Measurements from ENCODE around the gene TMX1.

Gene TMX1

DNA sequence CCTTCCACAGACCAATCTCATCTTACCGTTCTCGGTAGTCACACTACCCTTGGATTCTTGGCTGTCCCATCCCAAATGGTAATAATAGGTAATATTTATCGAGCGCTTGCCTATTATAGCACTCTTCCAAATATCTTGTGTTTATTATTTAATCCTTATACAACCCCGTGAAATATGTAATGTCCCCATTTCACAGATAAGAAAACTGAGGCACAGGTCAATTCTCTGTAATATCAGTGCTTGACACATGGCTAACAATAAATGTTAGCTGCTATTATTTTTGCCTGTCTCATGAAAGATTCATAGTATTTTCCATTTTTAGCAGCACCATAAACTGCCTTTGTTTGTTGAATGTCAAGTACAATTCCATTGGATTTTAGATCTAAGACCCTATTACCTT is 4.5 kb downstream of the TMX1 start:
- no peak for DNase-seq

DNA sequence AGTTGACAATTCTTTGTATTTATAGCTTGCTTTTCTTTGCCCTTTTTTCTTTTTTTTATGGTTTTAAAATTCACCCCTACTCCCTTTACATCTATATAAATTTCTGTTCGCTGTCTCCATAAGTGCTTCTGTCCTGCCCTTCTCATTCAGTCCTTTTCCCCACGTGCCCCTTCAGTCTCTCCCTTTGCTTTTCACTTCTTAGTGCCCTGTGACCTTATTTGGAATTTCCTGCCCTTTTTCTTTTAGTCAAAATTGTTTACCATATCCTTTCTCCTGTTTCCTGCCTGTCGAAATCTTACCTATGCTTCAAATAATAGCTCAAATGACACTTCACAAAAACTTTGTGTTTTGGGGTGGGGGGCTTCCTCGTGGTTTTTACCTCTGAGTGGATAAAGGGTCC is 6.0 kb downstream of the TMX1 start:
- no peak for DNase-seq

DNA sequence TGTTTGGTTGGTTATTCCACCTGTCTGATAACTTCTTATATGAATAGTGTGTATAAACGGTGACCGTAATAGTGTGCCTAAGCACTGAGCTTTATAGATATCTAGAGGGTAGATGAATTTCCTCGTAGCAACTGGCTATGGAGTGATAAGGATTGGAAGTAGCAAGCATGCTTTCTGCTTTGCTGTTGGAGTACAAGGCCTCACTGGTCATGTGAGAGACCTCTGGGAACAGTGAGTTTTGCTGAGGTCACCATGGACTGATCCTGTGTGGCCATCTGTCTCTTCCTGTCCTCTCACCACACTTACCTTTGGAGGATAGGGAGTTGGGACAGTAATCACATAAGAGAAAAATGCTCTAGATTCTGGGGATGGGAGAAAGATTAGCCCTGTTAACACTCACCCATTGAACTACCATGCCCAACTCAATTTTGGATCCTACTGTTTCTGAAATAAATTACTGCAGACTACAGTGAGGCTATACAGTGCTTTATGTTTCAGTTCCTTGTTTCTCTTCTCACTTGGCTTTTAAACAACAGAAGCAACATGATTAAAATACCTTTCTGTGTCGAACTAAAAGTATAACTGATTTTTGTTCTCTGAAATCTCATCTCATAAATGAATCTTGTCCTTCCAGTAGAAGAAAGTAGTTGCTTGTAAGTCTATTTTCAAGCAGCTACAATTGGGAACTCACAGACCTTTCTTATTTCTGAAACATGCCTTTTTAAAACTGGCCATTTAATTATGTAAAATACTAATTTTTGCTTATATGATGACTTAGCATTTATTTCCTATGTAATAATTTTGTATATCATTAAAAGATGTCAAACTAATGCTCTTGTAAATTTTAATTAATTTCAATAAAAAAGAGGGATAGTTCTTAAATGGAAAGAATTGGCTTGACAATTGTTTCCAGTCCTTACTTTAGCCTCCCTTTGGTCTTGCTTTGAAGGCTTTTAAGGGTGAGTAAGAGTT is 8.3 kb downstream of the TMX1 start:
- DNase-seq, result no peak

- DNase-seq, result no peak
These were observed 11.4 kb downstream of the TMX1 start for GRCh38 chr14:51251486-51251885.

DNA sequence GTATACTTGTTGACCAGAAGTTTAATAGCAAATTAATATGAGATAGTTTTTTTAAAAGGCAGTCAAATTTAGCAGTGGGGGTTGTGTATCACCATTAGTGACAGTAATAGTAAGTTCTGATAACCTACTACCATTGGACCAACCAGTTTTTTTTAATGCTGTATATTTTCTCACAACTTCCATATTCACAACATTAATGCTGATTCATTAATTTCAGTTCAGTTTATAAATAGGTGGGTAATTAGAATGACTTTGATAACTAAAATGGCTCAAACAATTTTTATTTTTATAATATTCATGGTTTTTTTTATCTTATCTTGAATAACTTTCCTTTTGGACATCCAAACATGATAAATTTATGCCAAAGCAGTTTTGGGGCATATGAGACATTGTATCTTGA is 13.8 kb downstream of the TMX1 start:
- DNase-seq, result no peak

GRCh38 chr14:51258280-51258679 is 18.2 kb downstream of the TMX1 start:
- DNase-seq, result no peak

GRCh38 chr14:51258788-51259187 is 18.7 kb downstream of the TMX1 start:
- DNase-seq, result no peak

DNA sequence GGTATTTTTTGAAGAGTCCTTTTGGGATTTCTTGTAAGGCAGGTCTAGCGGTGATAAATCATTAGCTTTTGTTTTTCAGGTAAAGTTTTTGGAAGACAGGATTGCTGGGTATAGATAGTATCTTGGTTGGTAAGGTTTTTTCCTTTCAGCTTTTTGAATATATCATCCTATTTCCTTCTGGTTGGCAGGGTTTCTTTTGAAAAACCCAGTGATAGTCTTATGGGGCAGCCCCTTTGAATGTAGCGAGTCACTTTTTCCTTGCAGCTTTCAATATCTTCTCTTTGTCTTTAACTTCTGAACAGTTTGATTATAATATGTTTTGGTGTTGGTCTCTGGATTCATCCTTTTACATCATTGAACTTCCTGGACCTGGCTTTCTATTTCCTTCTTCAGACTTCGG is 20.2 kb downstream of the TMX1 start:
- no peak for DNase-seq

DNA sequence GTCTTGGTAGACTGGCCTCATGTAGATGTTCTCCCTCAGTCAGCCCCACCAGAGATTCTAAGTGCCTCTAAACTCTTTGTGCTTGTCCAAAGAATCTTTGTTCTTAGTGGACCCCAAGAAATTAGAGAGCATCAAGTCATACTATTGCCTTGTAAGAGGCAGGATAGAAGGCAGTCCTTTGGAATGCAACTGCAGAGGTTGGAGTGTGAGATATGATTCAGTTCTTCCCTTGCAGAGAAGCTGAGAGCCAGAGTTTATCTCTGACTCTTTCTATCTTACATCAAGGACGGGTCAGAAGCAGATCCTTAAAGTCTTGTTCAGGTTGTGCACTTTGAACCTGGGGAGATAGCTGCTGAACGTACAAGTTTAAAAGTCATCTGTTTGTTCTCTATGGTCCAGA is 21.1 kb downstream of the TMX1 start:
- DNase-seq, result no peak

GRCh38 chr14:51262868-51263267 is 22.8 kb downstream of the TMX1 start:
- DNase-seq, result no peak

DNA sequence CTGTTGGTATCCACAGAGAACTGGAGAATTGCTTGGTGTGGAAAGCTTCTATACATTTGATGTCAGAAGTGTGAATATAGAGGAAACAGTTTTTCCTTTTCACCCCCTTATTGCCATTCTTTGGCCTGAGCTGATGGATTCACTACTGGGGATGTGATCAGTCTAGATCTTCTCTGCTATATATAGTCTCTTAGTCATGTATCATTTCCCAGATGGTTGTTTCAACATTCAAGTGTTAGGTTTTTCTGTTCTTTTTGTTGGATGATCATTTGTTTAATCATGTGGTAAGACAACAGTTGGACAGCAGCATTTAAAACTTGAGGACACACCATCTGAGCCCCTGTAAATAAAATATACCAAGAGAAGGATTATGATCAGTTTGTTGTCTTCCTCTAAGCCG is 29.6 kb downstream of the TMX1 start:
- no peak for DNase-seq

- DNase-seq, result no peak
These were observed 36.6 kb downstream of the TMX1 start for GRCh38 chr14:51276605-51277004.

- no peak for DNase-seq
These were observed 37.8 kb downstream of the TMX1 start for GRCh38 chr14:51277753-51278415.

- DNase-seq, result no peak
These were observed 42.5 kb downstream of the TMX1 start for GRCh38 chr14:51282517-51282916.

- no peak for DNase-seq
These were observed 43.5 kb downstream of the TMX1 start for GRCh38 chr14:51283402-51284085.

- no peak for DNase-seq
These were observed 44.2 kb downstream of the TMX1 start for GRCh38 chr14:51284241-51284640.

GRCh38 chr14:51285120-51285519 is 45.1 kb downstream of the TMX1 start:
- no peak for DNase-seq

DNA sequence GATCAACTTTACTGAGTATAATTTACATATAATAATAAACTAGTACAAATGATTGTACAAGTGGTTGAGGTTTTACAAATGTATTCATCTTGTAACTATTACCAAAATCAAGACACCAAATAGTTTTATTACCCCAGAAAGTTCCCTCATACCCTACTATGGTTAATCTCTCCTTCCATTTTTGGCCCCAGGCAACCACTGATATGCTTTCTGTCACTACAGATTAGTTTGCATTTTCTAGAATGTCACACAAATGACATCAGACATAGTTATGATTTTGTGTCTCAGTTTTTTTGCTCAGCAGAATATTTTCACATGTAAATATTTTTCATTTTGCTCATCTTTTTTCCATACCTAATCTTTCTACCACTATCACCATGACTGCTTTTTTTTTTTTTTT is 49.1 kb downstream of the TMX1 start:
- DNase-seq, result no peak

DNA sequence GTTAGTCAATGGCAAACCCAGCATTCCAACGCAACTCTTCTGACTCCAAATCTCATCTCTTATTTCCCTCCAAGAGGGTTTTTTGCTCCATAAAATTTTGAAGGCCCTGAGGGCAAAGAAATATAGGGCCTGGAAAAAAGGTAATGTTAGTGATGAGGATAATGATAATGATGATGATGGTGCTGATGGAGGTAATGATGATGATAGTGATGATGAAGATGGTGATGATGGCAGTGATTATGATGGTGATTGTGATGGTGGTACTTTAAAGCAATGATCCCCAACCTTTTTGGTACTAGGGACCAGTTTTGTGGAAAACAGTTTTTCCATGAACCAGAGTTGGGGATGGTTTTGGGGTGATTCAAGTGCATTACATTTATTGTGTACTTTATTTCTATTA is 50.1 kb downstream of the TMX1 start:
- no peak for DNase-seq

DNA sequence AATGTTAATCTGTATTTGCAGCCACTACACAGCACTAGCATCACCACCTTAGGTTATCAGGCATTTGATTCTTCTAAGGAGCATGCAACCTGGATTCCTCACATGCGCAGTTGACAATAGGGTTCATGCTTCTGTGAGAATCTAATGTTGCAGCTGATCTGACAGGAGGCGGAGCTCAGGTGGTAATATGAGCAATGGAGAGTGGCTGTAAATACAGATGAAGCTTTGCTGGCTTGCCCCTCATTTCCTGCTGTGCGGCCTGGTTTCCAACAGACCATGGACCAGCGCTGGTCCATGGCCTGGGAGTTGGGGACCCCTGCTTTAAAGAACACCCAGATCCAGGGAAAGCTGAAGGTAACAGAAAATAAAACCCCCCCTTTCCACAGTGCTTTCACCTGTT is 51.0 kb downstream of the TMX1 start:
- no peak for DNase-seq

- no peak for DNase-seq
These were observed 53.3 kb downstream of the TMX1 start for GRCh38 chr14:51293149-51293911.

GRCh38 chr14:51293912-51294389 is 53.9 kb downstream of the TMX1 start:
- no peak for DNase-seq
